OCI-LY1 (cell line): ENCODE data around the gene IGF2BP1.

Experiments
- H2AFZ ChIP-seq: fragments of 200-600 bp; sonication (generic), shearing (Covaris generic); 2 replicates; pipeline ENCODE4 v1.6.0; 2014; ENCODE audit warnings: antibody characterized with exemption, mild to moderate bottlenecking, low read length
- H3F3A ChIP-seq: fragments of 200-600 bp; sonication (generic), shearing (Covaris generic); 2 replicates; pipeline ENCODE4 v1.6.0; 2014; ENCODE audit warnings: mild to moderate bottlenecking, antibody characterized with exemption, low read length, moderate library complexity; ENCODE audit not compliant: insufficient read depth
- H3K27ac ChIP-seq: fragments of 200-600 bp; sonication (generic); 2 replicates; pipeline ENCODE4 v1.5.1; 2014; ENCODE audit warnings: low read length, mixed run types, mild to moderate bottlenecking, low read depth; ENCODE audit not compliant: poor library complexity, severe bottlenecking
- H3K27me3 ChIP-seq: fragments of 200-600 bp; sonication (generic); 2 replicates; pipeline ENCODE4 v1.6.0; 2014; ENCODE audit warnings: antibody characterized with exemption, mild to moderate bottlenecking, low read length, moderate library complexity; ENCODE audit not compliant: insufficient read depth
- H3K36me3 ChIP-seq: fragments of 200-600 bp; sonication (generic); 2 replicates; pipeline ENCODE4 v1.6.1; 2014; ENCODE audit warnings: mild to moderate bottlenecking, antibody characterized with exemption, low read length, moderate library complexity, mixed read lengths; ENCODE audit not compliant: insufficient read depth
- H3K4me1 ChIP-seq: fragments of 200-600 bp; sonication (generic); 2 replicates; pipeline ENCODE4 v1.5.1; 2014; ENCODE audit warnings: mild to moderate bottlenecking, low read length, moderate library complexity; ENCODE audit not compliant: insufficient read depth, severe bottlenecking
- H3K4me2 ChIP-seq: fragments of 200-600 bp; sonication (generic), shearing (Covaris generic); 2 replicates; pipeline ENCODE4 v1.6.1; 2014; ENCODE audit warnings: low read length
- H3K4me3 ChIP-seq: fragments of 200-600 bp; sonication (generic); 2 replicates; pipeline ENCODE4 v1.5.1; 2014; ENCODE audit warnings: low read length, low read depth, mild to moderate bottlenecking, mixed read lengths; ENCODE audit not compliant: poor library complexity, severe bottlenecking
- H3K79me2 ChIP-seq: fragments of 200-600 bp; shearing (Covaris generic); 2 replicates; pipeline ENCODE4 v1.6.1; 2016; ENCODE audit warnings: mixed run types, low read length, mixed read lengths; ENCODE audit not compliant: insufficient read depth
- H3K9ac ChIP-seq: fragments of 200-600 bp; sonication (generic), shearing (Covaris generic); 2 replicates; pipeline ENCODE4 v1.6.1; 2014; ENCODE audit warnings: mild to moderate bottlenecking, low read length, mixed read lengths
- H3K9me2 ChIP-seq: fragments of 200-600 bp; sonication (generic), shearing (Covaris generic); 2 replicates; pipeline ENCODE4 v1.6.1; 2014; ENCODE audit warnings: low read depth, mild to moderate bottlenecking, low read length, mixed read lengths
- H3K9me3 ChIP-seq: fragments of 200-600 bp; shearing (Covaris generic); 2 replicates; pipeline ENCODE4 v1.6.1; 2014; ENCODE audit warnings: low read length, mixed read lengths
- H4K20me1 ChIP-seq: fragments of 200-600 bp; sonication (generic), shearing (Covaris generic); 2 replicates; pipeline ENCODE4 v1.6.0; 2016; ENCODE audit warnings: mild to moderate bottlenecking, low read length; ENCODE audit not compliant: insufficient read depth
- CTCF ChIP-seq: fragments of 200-600 bp; sonication (generic), shearing (Covaris generic); IDR thresholded peaks from 2 replicates; pipeline ENCODE4 v1.5.1; 2017; ENCODE audit warnings: mild to moderate bottlenecking, antibody characterized with exemption, low read length, moderate library complexity, mixed read lengths
- EZH2 ChIP-seq: fragments of 200-600 bp; sonication (generic), shearing (Covaris generic); IDR thresholded peaks from 2 replicates; pipeline ENCODE4 v1.8.0; 2017; ENCODE audit warnings: borderline replicate concordance, mixed run types, mild to moderate bottlenecking, antibody characterized with exemption, low read length, moderate library complexity, mixed read lengths

IGF2BP1 gene

GRCh38 chr17:48970224-48970623 lies 27.0 kb upstream of the IGF2BP1 start:
- Histone ChIP-seq H3K4me3 (no peak overlapping the region), H3K9me3 (no peaks in the 10 kb centered on the region), H3K27me3 (no peaks in the 10 kb centered on the region), H4K20me1 (no peaks in the 10 kb centered on the region), H2AFZ (no peak overlapping the region), H3K9ac (no peak overlapping the region), H3K9me2 (no peaks in the 10 kb centered on the region), H3K27ac (no peak overlapping the region), H3K4me1 (no peaks in the 10 kb centered on the region), H3F3A (no peaks in the 10 kb centered on the region), H3K36me3 (no peaks in the 10 kb centered on the region), H3K4me2 (no peak overlapping the region), H3K79me2 (no peaks in the 10 kb centered on the region)
- TF ChIP-seq CTCF (no peak), EZH2 (no peak)

GRCh38 chr17:48970865-48971687 lies 26.1 kb upstream of the IGF2BP1 start:
- Histone ChIP-seq H3K9me2 (no peaks in the 10 kb centered on the region), H3K27ac (no peak overlapping the region), H3K4me2 (no peak overlapping the region), H3K9me3 (no peaks in the 10 kb centered on the region), H3F3A (no peaks in the 10 kb centered on the region), H3K4me3 (no peak overlapping the region), H3K9ac (no peak overlapping the region), H3K27me3 (no peaks in the 10 kb centered on the region), H3K79me2 (no peaks in the 10 kb centered on the region), H3K4me1 (no peaks in the 10 kb centered on the region), H2AFZ (no peak overlapping the region), H4K20me1 (no peaks in the 10 kb centered on the region), H3K36me3 (no peaks in the 10 kb centered on the region)
- TF ChIP-seq CTCF (no peak), EZH2 (no peak)

- Histone ChIP-seq H3F3A (no peaks in the 10 kb centered on the region), H3K9me3 (no peaks in the 10 kb centered on the region), H3K4me2 (no peak overlapping the region), H3K36me3 (no peaks in the 10 kb centered on the region), H2AFZ (no peak overlapping the region), H3K4me1 (no peaks in the 10 kb centered on the region), H3K79me2 (no peaks in the 10 kb centered on the region), H3K9ac (no peak overlapping the region), H3K9me2 (no peaks in the 10 kb centered on the region), H3K4me3 (no peak overlapping the region), H4K20me1 (no peaks in the 10 kb centered on the region), H3K27me3 (no peaks in the 10 kb centered on the region), H3K27ac (no peak overlapping the region)
- TF ChIP-seq EZH2 (no peak), CTCF (no peak)
These were observed 24.5 kb upstream of the IGF2BP1 start for GRCh38 chr17:48972749-48973097.
